GM19395 (cell line): Measurements from ENCODE around the gene ZNF837.
"Not testable (repeated sequence)": the region's sequence is repeated elsewhere in the genome, so short reads cannot be mapped to it uniquely, and the experiment has no call there.

Experiments
- ATAC-seq: cut with Tn5 transposase; IDR thresholded peaks from one replicate; pipeline ENCODE4 v1.9.1; 2021; ENCODE audit warnings: mild to moderate bottlenecking, moderate library complexity; ENCODE audit not compliant: unreplicated experiment

Gene ZNF837

DNA sequence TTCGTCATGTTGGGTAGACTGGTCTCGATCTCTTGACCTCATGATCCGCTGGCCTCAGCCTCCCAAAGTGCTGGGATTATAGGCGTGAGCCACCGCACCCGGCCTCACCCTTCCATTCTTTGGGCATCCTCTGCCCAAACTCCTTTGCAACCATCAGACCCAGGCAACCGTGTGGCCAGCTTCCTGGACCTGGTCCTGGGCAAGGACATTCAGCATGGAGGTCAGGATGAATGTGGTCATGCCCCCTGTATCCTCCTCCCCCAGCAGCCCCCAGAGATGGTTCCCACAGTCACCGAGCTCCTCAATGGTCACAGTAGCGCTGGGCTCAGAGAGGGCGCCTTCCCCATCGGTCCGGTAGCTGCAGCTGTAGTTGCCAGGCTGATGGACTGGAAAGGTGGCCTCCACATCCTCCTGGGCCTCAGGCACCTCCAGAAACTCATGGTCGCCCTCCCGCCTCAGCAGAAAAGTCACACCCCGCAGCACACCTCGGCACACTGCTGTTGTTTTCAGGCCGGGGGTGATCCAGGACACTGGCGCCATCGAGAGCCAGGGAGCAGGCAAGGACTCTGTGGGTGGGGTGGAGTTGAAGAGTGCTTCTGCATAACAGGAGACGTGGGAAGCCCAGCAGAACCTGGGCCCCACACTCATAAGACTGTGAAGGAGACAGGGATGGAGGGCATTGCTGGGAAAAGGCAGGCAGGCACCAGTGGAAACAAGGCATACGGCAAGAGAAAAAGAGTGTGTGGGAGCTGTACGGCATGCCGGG lies 28.7 kb downstream of the ZNF837 start:
- no peak for ATAC-seq

DNA sequence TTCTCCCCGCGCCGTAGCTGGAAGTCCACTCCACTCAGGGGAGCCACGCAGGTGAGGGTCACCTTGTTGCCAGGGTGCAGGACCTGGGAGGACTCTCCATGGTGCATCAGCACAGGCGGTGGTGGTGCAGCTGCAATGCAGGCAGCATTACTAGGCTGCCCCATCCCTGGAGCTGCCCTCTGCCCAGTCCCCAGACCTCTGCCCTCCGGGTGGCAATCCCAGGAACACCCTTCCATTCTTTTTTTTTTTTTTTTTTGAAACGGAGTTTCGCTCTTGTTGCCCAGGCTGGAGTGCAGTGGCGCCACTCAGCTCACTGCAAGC lies 29.3 kb downstream of the ZNF837 start:
- ATAC-seq: no peak

DNA sequence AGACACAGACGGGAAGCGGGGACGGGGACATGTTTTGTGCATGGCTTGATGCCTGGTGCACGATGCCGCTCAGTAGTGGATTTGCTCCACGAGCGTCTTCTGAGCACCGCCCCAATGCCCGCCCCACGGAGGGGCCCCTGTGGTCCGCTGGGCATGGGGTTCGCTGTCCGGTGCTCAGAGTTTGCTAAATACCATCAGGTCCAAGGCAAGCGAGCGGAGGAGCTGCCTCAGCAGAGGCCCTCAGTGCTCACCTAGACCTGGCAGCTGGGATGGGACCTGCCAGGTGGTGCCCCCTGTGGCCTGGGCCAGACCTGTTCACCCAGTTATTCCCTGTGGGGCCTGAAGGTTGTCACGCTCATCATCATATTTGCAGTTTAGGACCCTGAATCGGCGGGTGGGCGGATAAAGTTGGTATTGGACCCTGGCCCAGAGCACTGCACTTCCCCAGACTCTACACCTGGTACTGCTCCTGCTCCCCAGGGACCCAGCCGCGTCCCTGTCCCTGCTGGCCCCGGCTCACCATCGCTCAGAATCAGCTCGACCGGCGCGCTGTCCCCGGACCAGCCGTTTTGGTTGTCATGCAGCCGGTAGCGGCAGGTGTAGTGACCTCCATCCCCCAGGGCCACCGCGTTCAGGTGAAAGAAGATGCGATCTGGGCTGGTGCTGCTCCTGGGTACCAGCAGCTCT lies 29.8 kb downstream of the ZNF837 start:
- ATAC-seq: no peak

DNA sequence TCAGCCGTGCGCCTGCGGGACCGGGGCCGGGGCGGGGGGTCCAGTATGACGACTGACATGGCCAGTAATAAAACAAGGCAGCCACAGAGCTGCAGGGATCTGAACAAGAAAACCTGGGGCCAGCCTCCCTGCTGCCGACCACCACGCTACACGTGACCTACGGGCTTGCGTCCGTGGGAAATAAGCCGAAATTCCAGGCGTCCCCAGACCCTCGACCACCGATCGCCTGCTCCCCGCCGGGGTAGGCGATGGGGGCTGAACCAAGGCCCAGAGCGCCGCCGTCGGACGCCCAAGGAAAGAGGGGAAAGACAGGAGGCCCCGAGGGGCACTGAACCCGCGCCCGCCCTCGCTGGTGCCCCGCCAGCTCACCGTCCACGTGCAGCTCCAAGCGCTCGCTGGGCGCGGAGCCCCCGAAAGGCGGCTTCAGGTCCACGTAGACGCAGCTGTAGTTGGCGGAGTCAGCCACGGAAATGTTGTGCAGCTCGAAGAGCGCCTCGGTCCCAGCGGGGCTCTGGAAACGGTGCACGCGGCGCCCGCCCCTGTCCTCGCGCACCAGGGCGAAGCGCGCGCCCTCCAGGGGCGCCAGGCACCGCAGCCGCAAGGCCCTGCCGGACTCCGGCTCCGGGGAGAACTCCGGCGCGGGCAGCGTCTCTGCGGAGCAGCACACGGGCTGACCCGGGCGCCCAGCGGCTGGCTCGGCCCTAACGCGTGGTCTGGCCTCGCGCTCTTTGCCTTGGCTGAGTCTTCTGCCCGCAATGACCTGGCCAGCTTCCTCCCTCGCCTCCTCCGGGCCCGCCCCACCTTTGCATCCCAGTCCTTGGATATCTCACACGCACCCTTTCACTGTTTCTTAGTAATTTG lies 30.6 kb downstream of the ZNF837 start:
- ATAC-seq: no peak

DNA sequence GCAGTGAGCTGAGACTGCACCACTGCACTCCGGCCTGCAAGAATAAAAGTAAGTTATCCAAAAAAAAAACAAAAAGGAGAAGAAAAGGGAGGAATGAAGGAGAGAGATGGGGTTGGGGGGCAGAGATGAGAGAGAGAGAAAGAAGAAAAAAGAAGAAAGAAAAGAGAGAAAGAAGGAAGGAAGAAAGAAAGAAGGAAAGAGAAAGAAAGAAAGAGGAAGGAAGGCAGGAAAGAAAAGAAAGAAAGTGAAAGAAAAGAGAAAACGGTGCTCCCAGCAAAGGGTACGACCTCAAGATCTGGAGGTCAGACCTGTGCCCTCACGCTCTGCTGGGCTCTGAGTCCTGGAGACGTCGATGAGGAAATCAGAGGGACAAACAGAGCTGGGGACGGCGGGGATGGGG lies 31.2 kb downstream of the ZNF837 start:
- no peak for ATAC-seq

DNA sequence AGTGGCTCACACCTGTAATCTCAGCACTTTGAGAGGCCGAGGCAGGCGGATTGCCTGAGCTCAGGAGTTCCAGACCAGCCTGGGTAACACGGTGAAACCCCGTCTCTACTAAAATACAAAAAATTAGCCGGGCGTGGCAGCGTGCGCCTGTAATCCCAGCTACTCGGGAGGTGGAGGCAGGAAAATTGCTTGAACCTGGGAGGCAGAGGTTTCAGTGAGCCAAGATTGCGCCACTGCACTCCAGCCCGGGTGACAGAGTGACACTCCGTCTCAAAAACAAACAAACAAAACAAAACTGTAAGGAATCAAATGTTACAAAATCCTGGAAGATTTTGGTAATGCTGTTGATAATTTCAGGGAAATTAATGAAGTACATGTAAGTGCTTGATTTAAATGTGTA lies 32.8 kb downstream of the ZNF837 start:
- not testable (repeated sequence) for ATAC-seq

DNA sequence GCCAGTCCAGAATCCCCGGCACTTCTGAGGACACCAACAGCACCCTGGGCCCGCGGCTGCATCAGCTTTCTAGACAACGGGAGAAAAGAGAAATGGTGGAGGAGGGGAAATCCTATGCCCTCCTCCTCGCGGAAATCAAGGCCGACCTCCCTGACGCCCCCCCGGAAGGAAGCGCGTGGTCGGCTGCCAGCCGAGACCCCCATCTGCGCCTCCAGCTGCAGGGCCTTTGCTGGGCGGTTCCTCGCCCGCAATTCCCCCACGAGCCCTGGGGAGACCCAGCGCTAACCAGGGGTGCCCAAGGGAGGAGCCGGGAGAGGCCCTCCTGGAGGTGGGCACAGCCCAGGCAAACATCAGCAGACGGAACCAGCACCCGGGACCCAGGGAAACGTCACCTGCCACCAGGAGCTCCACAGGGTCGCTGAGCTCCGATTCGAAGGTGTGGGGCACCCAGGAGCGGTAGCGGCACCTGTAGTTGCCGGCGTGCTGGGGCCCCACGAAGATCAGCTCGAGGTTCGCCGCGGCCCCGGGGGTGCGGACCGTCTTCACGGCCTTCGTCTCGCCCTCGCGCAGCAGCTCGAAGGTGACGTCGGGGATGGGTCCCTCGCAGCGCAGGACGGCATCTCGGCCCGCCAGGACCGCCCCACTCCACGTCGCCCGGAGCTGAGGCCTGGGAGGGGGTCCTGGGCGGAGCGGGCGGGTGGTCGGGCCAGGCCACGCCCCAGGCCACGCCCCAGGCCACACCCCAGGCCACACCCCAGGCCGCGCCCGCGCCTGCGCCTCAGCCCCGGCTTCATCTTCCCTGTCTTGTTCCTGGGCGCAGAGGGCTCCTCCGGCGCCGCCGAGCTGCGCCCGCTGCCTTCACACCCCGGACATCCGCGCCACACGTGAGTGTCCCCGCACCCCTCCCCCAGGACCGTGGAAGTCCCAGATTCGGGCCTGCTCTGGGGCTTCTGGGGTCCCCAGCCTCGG lies 33.6 kb downstream of the ZNF837 start:
- ATAC-seq: peak; percentile 76

DNA sequence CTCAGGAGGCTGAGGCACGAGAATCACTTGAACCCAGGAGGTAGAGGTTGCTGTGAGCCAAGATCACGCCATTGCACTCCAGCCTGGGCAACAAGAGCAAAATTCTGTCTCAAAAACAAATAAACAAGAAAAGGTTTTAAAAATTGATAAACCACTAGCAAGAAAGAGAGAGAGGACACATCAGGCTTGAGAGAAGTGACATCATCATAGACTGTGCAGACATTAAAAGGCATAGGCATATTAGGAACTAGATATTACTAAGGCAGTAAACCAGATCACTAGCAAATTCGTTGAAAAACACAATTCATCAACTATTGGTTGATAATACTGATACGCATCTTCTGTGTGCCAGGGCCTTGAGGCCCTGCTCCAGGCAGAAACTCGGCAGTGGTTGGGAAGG lies 35.3 kb downstream of the ZNF837 start:
- no peak for ATAC-seq

DNA sequence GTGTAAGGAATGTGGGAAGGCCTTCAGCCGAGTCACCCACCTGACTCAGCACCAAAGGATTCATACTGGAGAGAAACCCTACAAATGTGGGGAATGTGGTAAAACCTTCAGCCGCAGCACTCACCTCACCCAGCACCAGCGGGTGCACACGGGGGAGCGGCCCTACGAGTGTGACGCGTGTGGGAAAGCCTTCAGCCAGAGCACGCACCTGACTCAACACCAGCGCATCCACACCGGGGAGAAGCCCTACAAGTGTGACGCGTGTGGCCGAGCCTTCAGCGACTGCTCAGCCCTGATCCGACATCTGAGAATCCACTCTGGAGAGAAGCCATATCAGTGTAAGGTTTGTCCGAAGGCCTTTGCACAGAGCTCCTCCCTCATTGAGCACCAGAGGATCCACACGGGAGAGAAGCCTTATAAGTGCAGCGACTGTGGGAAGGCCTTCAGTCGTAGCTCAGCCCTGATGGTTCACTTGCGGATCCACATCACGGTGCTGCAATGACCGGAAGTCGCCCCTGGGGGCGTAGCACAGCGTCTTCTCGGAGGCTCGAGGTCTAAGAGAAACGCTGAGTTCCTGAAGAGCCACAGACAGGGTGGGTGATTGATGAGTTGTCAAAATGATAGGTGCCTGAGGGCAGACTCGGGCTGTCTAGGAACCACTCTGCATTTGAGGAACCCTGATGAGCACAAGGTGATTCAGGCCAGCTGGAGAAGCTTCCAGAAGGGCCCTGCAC lies 41.8 kb downstream of the ZNF837 start:
- no peak for ATAC-seq

DNA sequence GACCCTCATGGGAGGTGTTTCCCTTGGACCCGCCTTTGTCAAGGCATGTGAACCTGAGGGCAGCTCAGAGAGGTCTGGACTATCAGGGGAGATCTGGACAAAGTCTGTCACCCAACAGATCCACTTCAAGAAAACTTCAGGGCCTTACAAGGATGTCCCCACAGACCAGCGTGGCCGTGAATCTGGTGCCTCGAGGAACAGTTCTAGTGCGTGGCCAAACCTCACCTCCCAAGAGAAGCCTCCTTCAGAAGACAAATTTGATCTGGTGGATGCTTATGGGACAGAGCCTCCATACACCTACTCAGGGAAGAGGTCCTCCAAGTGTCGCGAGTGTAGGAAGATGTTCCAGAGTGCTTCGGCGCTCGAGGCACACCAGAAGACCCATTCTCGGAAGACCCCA lies 42.5 kb downstream of the ZNF837 start:
- no peak for ATAC-seq

DNA sequence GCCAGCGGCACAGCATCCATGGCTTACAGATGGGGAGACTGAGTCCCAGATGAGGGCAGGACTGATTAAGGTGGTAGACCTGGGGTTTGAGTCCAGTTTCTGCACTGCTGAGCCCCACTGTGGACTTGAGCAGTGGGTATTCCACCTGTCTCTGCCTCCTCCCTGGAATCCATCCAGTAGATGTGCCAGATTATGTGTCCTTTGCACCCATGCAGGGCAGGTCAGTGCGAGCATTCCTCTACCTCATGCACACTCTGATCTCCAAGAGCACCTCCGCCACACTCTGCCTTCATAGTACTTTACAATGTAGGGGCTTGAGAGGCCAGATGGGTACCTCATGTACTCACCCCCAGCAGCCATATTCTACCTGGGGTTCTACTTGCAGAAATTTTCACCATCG lies 44.0 kb downstream of the ZNF837 start:
- no peak for ATAC-seq

DNA sequence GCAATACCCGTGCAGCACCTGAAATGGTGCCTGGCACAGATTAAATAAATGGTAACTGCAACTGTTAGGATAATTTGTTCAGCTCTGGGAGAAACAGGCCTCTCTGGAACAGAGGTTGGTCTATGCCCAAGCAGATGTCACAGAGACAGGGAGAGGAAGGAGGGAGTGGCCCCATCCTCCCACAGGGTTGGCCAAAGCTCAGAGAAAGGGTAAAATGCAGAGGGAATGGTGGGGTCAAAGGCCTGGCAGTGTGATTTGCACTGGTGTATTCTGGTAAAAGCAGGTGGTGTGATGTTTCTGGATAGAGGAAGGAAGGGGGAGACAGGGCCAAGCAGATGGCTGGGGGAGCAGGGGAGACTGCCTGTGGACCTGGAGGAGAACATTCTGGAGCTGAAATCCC lies 44.6 kb downstream of the ZNF837 start:
- no peak for ATAC-seq

DNA sequence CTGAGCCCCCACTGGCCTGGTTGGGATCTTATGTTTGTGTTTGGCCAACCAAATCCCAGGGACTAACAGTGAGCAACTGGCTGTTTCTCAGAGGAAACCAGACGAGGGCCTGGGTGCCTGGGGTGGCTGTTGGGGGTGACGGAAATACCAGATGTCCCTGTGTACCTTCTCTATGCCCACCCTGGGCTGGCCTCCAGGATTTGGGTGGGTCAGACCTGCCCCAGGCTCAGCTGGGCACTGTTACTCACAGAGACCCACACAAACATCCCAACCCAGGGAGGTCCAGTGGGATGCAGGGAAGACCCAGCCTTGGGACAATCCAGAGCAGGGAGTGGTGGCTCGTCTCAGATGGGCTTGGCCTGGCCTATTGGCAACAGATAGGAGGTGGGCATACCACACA lies 45.2 kb downstream of the ZNF837 start:
- ATAC-seq: no peak

DNA sequence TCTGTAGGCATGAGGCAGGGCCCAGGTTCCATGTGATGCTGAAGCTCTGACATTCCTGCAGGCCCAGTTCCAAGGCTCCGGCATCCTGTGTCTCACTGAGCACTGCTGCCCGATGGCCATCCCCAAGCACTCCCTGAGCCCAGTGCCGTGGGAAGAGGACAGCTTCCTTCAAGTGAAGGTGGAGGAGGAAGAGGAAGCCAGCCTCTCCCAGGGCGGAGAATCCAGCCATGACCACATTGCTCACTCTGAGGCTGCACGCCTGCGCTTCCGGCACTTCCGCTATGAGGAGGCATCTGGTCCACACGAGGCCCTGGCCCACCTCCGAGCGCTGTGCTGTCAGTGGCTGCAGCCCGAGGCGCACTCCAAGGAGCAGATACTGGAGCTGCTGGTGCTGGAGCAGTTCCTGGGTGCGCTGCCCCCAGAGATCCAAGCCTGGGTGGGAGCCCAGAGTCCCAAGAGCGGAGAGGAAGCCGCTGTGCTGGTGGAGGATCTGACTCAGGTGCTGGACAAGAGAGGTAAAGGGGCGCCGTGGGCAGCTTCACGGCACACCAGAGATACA lies 46.1 kb downstream of the ZNF837 start:
- ATAC-seq: no peak

DNA sequence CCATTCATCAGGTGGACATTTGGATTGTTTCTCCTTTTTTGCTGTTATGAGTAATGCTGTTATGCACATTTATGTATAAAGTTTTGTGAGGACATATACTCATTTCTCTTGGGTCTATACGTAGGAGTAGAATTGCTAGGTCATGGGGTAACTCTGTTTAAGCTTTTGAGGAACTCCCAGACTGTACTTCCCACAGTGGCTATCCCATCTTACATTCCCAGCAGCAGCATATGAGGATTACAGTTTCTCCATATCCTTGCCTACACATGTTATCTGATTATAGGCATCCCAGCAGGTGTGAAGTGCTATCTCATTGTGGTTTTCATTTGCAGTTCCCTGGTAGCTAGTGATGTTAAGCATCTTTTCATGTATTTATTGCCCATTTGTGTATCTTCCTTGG lies 48.1 kb downstream of the ZNF837 start:
- ATAC-seq: no peak

DNA sequence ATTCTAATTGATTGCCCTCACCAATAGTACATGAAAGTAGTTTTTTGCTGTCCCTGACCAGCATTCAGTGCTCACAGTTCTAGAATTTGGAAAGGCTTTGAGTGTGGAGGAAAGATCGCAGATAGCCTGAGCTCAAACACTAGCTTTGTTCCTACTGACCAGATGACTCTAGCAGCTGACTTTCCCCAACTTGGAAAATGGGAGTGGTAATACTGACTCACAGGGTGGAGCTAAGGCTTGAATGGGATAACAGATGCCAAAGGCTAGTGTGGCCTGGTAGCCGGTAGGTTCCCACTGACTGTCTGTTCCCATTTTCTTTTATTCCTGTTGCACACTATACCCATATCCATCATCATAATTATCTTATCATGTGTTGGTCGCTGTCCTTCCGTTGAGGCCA lies 50.4 kb downstream of the ZNF837 start:
- ATAC-seq: no peak

DNA sequence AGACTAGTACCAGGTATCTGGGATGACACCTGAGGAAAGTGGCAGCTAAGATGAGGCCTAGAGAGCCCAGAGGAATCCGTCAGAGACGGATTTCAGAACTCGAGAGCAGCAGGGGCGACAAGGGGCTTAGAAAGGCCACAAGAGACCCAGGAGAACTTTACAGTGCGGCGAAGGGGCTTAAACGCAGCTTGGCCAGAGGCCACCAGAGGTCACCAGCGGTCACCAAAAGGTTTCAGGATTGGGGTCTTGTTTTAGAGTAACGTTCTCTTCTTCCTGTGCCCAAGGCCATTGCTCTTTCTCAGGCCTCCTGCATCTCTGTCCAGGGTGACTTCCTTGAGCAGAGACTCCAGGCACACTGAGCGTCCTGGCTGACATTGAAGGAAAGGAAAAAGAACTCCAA lies 51.8 kb downstream of the ZNF837 start:
- no peak for ATAC-seq

DNA sequence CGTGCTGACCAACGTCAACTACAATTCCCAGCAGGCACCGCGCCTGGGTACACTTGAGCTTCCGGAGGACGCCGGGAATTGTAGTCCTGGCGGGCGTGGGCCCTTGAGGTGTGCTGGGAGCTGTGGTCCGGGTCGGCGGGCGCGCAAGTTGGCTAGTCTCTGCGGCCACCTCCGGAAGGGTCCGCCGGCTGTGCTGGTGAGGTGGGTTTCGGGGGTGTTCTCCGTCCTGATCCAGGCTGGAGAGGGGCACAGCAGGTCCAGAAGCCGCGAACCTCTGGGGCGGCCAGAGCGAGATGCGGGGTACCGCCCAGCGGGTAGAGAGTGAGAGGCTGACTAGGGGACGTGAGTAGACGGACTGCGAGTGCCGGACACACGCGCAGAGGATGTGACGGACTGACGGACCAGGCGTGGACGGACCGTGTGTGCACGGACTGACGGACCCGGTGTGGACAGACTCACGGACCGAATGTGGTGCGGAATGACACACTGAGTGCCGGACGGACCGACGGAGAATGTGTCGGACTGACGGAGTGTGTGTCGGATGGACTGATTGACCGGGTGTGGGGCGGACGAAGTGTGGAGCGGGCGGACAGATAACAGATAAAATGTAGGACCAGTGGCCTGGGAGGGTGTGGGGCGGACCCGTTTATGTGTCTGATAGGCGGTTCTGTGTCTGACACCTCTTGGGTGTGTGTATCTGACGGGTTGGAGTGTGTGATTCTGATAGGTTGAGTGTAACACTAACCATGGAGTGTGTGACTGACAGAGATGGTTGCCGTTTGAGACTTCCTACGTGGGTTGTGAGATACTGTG lies 53.7 kb downstream of the ZNF837 start, which contains the start of gene ZSCAN22:
Gene ZSCAN22 (plus strand): TSS at position 81 of the 813 bp plus-strand sequence. CDS start 7,809 bp downstream, outside the sequence.
- ATAC-seq: peak; percentile 89

DNA sequence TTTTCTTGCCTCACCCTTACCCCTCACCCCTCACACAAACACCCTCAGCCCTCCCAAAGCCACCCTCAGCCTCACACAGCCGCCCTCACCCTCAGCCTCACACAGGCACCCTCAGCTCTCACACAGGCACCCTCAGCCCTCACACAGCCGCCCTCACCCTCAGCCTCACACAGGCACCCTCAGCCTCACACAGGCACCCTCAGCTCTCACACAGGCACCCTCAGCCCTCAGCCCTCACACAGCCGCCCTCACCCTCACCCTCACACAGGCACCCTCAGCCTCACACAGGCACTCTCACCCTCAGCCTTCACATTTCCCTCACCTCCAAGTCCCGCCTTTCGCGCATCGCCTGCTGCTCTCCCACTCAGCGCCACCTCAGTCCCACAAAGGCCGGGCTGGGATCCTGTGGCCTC lies 54.3 kb downstream of the ZNF837 start:
- no peak for ATAC-seq
